AG10803 (cell line): ENCODE results near the gene HNRNPD.
A peak's percentile ranks its signal among the peaks of the same experiment; 100 is the strongest.
"Not testable (repeated sequence)": the region's sequence is repeated elsewhere in the genome, so short reads cannot be mapped to it uniquely, and the experiment has no call there.

Source experiments
- DNase-seq: peaks from one replicate; pipeline ENCODE4 v3.0.0; 2010; ENCODE audit warnings: low read depth
- H3K4me3 ChIP-seq: 2 replicates; pipeline ENCODE4 v1.5.1; 2011; ENCODE audit warnings: mild to moderate bottlenecking, low read length, control low read depth
- TF ChIP-seq, protein P1 (sequence below): conservative IDR thresholded peaks from 2 replicates; pipeline ENCODE4 v1.5.1; 2011; ENCODE audit warnings: mild to moderate bottlenecking, low read length, control low read depth, inconsistent platforms

HNRNPD gene

DNA sequence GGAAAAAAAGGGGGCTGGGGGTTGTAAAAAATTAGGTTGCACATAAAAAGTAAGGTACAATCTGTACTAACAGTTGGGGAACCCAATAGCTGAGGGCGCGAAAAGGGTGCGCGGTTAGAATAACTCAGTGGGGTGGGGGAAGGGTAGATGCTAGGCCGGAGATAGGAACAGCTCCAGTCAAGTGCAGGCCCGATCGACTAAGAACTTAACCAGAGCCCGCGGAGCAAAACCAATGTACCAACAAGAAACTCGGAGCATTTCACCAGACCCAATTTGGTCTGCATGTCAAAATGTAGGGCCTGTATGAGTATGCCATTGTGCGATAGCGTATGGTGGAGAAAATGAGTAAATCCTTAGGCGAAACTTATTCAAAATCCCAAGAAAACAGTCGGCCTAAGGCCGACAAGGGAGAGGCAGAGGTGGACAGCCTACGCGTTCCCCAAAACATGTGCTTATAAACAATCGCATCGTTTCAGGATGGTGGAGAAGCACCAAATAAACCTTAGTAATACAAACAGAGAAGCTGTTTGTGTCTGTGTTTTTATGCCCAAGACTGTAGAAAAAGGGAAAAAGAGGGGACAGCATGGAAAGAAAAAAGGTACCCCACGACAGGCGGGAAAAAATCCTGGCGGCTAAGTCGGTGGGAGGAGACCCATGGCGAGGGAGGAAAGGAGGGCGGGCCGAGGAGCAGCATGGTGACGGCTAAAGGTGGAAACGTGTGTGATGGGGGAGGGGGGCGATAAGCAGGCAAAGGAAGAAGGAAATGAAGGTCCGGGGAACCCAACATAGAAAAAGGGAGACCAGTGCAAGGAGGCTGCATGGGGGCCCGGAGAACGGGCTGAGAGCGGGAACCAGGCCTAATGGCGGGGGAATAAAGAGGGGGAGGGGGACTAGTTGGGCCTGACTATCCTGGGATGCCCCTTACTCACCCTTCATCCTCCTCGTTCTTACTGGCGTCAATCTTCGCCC, 990 bp downstream of the HNRNPD start:
- peak overlapping the region; percentile 92 for H3K4me3 ChIP-seq
- peak; percentile 55 for DNase-seq
- TF ChIP-seq, protein P1, sequence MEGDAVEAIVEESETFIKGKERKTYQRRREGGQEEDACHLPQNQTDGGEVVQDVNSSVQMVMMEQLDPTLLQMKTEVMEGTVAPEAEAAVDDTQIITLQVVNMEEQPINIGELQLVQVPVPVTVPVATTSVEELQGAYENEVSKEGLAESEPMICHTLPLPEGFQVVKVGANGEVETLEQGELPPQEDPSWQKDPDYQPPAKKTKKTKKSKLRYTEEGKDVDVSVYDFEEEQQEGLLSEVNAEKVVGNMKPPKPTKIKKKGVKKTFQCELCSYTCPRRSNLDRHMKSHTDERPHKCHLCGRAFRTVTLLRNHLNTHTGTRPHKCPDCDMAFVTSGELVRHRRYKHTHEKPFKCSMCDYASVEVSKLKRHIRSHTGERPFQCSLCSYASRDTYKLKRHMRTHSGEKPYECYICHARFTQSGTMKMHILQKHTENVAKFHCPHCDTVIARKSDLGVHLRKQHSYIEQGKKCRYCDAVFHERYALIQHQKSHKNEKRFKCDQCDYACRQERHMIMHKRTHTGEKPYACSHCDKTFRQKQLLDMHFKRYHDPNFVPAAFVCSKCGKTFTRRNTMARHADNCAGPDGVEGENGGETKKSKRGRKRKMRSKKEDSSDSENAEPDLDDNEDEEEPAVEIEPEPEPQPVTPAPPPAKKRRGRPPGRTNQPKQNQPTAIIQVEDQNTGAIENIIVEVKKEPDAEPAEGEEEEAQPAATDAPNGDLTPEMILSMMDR = no peak

- no peak for DNase-seq
- H3K4me3 ChIP-seq = peak overlapping the region; percentile 92
- TF ChIP-seq, protein P1 = no peak
Measured at GRCh38 chr4:82371497-82371896, 2.3 kb downstream of the HNRNPD start.

- TF ChIP-seq, protein P1 = no peak
- no peak for DNase-seq
- H3K4me3 ChIP-seq = no peak overlapping the region
Measured at GRCh38 chr4:82367438-82368097, 6.2 kb downstream of the HNRNPD start.

DNA sequence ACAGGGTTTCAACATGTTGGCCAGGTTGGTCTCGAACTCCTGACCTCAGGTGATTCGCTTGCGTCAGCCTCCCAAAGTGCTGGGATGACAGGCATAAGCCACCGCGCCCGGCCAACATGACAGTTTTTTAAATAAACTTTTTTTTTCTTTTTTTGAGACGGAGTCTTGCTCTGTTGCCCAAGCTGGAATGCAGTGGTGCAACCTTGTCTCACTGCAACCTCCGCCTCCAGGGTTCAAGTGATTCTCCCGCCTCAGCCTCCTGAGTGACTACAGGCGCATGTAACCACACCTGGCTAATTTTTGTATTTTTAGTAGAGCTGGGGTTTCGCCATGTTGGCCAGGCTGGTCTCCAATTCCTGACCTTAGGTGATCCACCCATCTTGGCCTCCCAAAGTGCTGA, 7.4 kb downstream of the HNRNPD start:
- H3K4me3 ChIP-seq, DNase-seq: not testable (repeated sequence)

GRCh38 chr4:82363896-82364487, 9.8 kb downstream of the HNRNPD start:
- H3K4me3 ChIP-seq = no peak overlapping the region
- TF ChIP-seq, protein P1 = no peak
- no peak for DNase-seq

- no peak overlapping the region for H3K4me3 ChIP-seq
- TF ChIP-seq, protein P1 = no peak
- no peak for DNase-seq
Measured at GRCh38 chr4:82362565-82362964, 11.2 kb downstream of the HNRNPD start.

DNA sequence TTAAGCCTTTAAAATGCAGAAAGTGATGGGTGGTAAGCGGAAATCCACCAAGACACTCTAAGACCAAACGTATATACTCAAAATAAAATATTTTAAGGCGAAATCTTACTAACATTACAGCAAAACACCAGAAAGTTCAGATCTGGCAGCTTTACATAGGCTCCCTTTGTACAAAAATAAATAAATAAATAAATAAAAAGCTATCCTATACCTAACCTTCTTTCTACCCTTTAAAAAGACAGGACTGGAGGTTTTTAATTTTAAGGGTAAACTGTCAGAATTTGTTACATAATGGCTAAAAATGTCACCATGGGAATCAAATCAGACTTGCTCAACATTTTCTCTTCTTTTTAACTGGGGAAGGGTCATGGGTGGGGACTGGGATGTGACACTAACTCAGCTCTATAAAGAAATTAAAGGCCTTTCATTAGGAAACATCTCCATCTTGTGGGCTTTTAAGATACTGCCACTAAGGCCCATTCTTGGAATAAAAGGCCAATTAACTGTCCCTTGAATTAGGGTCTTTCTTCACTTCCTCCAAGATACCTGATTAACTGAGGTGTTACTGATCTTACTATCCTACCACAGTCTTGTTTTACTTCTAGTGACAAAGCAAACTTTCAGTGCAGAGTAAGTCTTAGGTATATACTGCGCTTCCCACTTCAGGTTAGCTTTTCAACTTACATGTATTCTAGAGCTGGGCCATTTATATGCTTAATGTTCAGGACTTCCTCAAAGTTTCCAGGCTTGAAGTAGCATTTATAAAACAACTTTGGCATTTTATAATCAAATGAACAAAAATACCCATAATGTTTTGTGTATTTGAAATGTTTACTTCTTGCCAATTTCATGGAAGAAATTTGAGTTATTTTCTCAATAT, 13.3 kb downstream of the HNRNPD start:
- TF ChIP-seq, protein P1 = peak; percentile 73
- DNase-seq = no peak
- H3K4me3 ChIP-seq = no peak overlapping the region
